GM19452 (cell line): ENCODE data around the gene ZC3H12D.
"Not testable (repeated sequence)": the region's sequence is repeated elsewhere in the genome, so short reads cannot be mapped to it uniquely, and the experiment has no call there.

ENCODE experiments used
- ATAC-seq: cut with Tn5 transposase; IDR thresholded peaks from one replicate; pipeline ENCODE4 v1.9.1; 2021; ENCODE audit not compliant: unreplicated experiment

Gene ZC3H12D

DNA sequence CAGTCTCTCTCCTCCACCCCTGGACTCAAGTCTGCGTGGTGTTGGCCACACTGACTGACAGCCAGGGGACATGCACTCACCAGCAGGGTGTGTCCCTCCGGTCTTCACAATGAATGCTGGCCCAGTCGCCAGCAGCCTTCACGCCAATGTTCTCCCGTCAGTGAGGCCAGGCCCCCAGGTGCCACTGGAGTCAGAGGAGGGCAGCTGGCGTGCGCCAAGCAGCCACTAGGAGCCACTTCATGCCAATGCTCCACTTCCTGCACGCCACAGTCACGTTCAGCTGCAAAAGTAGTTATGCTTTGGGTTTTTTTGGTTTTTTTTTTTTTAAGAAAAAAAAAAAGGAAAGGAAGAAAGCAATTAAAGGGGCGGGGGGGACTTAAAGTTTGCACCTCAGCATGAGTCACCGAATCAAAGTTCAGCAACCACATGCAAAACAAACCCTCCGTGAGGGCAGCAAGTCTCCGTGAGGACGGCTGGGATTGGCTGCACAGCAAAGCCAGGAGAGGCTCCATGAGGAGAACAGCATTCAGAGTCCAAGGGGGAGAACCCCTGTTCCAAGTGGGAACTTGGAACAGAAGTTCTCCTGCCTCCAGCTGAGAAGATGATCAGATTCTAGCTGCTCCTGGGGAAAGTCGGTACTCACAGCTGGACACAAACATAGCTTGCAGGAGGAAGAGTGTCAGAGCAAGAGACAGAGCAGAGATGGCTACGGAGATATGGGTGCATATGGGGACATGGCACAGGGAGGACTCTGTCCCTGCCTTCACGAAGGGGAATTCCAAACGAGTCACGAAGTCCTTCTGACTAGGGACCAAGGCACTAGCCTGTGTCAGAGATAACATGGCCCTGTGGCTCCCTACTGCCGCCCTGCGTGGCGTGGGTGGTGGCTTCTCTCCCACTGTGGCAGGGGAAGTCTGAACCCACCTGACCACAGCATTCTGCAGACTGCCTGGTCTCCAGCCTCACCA, at the start of gene ZC3H12D:
TSS of gene ZC3H12D (minus strand) at position 282 of the 968 bp plus-strand sequence. CDS start 10,471 bp downstream, outside the sequence.
- ATAC-seq, result peak; percentile 38

DNA sequence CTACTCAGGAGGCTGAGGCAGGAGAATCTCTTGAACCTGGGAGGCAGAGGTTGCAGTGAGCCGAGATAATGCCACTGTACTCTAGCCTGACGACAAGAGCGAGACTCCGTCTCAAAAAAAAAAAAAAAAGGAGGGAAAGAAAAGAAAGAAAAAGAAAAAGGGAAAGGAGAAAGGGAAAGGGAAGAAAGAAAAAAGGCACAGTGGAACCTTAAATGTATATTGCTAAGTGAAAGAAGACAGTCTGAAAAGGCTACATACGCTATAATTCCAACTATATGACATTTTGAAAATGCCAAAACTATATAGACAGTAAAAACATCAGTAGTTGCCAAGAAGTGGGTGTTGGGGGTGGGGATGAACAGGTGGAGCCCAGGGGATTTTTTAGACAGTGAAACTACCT, 44.8 kb upstream of the ZC3H12D start:
- ATAC-seq, result no peak

DNA sequence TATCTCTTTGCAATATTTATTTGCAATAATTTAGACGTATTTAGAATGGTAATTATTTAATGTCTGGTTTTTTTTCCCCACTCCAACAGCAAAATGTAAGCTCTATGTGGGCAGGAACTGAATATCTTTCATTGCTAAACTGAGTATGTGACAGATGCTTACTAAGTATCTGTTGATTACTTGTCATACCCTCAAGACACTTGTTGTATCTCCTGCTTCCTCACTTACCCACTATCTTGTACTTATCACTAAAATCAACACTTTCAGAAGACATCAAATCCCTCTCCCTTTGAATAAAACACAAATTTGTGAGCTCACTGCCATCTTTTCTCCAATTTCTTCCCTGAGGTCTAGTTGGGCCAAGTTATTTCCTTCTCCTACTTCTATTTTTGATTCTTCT, 30.7 kb upstream of the ZC3H12D start:
- ATAC-seq, result no peak

DNA sequence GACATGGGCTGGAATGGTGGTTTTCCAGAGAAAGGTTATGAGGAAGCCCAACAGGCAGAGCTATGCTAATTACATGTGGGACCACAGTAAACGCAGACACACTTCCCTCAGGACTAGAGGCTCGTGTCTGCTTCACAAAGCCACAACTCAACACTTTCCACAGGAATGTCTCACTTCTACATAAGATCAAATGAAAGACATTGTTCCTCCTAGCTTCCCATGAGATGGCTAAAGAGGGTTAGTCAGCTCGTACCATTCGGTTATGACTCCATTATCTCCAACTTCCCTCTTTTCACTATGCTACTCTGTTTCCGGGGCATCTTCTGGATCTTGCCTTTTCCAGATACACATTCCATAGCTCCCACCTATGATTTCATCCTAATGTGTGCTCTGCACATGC, 29.1 kb upstream of the ZC3H12D start:
- no peak for ATAC-seq

DNA sequence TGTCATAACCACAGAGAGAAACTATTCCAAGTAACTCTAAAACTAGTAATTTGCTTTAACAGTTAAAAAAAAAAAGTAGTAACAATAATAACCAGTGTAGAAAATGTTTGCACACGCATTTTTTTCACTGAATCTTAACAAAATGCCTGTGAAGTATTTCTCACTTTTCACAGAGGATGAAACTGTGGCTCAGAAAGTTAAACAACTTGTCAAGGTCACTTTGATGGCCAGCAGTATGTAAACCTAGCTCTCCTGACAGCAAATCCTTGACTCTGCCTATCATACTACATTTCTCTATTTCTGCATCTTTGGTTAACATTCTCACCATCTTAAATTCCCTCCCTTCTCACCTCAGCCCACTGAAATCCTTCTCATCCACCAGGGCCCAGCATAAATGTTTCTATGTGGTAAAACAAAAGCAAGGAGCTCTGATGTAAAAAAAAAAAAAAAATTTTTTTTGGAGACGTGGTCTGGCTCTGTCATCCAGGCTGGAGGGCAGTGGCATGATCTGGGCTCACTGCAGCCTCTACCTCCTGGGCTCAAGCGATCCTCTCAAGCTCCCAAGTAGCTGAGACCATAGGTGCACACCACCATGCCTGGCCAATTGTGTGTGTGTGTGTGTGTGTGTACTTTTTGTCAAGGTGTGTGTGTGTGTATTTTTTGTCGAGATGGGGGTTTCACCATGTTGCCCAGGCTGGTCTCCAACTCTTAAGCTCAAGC, 26.1 kb upstream of the ZC3H12D start:
- no peak for ATAC-seq

DNA sequence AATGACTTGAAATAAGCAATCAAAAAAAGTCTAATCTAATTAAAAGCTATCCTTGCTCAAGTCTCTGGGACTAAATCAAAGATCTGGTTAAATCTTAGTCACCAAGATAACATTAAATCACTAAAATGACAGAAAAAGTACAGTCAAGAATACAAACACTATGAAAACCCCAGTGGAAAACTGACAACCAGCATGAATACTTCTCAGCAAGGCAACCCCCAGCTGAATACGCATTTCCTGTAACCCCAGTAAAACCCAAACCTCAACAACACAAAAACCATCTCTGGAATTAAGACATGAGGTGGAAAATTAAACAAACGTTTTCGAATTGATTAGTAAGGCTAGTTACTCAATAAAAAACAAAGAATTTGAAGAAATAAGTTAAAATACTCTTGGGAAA, 23.7 kb upstream of the ZC3H12D start:
- no peak for ATAC-seq

DNA sequence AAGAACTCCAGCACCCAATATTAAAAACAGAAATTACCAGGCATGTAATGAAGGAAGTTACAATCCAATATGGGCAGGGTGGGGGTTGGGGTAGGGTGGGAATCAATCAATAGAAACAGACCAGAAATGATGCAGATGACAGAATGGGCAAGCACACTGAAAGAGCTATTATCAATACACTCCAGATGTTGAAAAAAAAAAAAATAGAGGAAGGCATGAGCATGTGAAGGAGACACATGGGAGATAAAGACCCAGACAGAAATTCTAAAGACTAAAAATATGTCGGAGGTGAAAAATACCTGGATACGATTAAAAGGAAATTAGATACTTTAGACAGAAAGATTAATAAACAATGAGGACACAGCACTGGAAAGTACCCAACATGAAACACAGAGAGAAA, 19.1 kb upstream of the ZC3H12D start:
- ATAC-seq, result no peak

DNA sequence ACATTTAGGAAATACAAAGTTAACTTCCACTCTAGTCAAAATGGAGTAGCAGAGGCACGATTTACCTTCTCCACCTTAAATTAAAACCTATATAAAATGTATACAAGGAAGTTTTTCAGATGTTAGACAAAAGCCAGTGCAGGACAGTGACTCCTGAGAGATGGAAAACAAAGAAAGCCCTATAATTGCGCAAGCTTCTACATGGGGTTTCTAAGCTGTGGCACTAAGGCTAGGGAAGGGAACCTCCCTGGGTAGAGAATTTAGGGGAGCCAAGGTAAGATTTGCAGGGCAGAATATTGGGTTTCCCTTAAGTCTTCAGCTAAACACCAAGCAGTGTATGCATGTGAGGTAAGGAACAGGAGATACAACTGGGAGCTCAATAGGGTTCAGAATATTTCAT, 18.5 kb upstream of the ZC3H12D start:
- ATAC-seq, result no peak

DNA sequence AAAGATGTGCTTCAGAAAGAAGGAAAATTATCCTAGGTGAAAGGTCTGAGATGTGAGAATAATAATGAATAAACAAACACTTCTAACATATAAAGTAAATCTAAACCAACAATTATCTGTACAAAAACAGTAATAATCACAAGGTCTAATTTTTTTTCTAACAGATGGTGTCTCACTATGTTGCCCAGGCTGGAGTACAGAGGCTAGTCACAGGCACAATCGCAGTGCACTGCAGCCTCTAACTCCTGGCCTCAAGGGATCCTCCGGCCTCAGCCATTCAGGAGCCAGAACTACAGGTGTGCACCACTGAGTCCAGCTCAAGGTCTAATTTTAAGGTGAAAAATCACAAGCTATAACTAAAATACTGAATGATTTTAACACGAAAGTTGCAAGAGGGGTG, 17.0 kb upstream of the ZC3H12D start:
- no peak for ATAC-seq

DNA sequence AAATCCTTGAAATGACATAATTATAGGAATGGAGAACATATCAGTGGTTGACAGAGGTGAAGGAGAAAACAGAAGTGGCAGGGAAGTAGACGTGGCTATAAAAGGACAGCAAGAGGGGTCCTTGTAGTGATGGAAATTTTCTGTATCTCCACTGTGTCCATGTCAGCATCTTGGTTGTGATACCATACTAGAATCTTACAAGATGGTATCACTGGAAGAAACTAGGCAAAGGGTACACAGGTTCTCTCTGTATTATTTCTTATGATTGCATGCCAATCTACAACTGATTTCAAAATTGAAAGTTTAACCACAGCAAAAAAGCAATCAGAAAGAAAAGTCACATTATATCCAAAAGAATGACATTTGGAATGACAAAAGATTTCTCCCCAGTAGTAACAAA, 16.4 kb upstream of the ZC3H12D start:
- no peak for ATAC-seq

DNA sequence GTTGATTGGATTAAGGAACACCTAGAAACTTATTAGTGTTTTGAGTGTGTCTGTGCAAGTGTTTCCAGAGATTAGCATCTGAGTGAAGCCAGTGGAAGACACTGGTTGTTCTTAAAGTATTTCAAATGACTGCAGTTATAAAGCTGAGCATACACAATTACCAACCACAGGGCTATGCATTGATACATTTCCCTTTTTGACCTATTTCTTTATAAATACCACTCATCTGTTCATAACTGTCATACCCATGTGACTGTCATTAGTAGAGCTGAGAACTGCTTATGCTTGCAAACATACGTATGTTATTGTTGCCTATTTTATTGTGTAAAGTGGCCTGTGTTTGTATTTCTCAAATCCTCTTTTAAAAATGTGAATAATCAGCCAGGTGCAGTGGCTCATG, 15.3 kb upstream of the ZC3H12D start:
- ATAC-seq, result no peak

DNA sequence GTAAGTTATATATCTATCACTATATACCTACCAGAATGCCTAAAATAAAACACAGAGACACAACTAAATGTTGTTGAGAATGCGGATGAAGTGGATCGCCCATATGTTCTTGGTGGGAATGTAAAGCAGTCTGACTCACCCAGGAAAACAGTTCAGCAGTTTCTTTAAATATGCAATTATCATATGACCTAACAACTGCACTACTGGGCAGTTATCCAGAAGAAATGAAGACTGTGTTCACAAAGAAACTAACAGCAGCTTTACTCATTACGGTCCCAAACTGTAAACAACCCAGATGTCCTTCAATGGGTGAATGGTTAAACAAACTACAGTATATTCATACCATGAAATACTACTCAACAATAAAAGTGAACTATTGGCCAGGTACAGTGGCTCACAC, 14.3 kb upstream of the ZC3H12D start:
- no peak for ATAC-seq

DNA sequence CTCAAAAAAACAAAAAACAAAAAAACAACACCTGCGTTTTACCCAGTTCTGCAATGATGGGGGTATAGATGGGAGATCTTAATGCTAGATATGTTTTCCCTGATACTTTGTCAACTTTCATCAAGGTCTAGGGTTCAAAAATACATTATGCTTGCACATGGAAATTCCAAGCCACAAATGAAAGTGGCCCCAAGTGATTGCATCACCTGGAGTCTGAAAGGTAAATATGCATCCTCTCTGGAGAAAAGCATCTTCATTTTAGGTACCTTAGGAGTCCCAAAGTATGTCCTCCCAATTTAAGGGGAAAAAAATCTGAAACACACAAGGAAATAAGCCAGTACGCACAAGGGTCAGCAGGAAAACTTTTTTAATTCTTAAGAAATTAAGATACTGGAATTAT, 12.6 kb upstream of the ZC3H12D start:
- ATAC-seq, result no peak

DNA sequence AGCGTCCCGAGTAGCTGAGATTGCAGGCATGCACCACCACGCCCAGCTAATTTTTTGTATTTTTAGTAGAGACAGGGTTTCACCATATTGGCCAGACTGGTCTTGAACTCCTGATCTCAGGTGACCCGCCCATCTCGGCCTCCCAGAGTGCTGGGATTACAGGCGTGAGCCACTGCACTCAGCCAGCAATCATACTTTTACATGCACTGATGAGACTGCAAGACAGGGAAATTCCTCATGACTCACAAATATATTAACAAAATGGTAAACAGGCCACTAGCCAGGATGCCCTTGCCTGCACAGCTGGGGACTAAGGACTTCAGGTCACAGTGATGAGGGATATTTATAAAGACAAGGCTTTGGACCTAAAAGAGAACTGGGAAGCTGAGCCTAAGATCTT, 11.8 kb upstream of the ZC3H12D start:
- peak; percentile 39 for ATAC-seq

DNA sequence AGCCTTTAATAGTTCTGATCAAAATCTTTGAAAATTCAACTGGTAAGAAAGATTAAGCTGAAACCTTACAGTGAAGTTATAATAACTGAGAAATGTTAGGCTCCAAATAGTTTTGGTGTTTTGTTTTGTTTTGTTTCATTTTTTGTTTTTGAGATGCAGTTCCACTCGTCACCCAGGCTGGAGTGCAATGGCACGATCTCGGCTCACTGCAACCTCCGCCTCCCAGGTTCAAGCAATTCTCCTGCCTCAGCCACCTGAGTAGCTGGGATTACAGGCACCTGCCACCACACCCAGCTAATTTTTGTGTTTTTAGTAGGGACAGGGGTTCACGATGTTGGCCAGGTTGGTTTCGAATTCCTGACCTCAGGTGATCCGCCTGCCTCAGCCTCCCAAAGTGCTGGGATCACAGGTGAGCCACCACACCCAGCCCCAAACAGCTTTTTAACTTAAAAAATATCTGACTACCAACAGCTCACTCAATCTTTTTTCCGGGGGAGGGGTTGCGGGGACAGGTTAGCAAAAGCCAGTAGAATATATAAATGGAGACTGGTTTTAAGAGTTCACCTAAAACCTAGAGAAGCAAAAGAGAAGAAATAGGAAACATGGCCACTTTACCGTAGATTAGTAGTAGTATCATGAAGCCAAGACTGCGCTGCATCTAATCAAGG, 10.7 kb upstream of the ZC3H12D start:
- not testable (repeated sequence) for ATAC-seq

DNA sequence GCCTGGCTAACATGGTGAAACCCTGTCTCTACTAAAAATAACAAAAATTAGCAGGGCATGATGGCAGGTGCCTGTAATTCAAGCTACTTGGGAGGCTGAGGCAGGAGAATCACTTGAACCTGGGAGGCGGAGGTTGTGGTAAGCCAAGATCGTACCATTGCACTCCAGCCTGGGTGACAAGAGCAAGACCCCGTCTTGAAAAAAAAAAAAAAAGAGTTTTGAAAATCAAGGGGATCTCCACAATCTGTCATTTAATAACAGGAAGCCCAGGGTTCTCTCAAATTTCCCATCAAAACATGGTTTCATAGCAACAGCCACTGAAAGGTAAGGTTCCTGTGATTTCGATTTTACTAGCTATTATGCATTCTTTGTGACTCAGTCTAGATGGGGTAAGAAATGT, 10.0 kb upstream of the ZC3H12D start:
- ATAC-seq, result peak; percentile 72

DNA sequence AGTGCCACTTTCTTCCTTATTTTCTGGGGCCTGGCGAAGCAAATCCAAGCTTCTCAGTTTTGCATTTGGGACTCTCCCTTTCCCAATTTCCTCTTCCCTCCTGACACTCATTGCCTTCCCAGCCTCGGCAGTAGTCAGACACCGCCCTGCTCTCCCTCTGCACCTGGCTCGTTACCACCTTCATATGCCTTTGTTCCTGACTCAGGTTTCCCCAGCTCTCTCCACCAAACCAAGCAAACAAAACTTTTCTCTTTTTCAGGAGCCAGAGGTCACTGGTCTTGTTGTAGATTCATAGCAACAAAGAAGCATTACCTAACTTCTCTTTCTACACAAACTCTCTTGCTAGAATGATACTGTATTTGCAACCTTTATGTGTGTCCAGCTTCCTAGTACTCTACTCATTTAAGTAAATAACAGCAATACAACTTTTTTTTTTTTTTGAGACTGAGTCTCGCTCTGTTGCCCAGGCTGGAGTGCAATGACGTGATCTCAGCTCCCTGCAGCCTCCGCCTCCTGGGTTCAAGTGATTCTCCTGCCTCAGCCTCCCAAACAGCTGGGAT, 9.0 kb upstream of the ZC3H12D start:
- no peak for ATAC-seq

DNA sequence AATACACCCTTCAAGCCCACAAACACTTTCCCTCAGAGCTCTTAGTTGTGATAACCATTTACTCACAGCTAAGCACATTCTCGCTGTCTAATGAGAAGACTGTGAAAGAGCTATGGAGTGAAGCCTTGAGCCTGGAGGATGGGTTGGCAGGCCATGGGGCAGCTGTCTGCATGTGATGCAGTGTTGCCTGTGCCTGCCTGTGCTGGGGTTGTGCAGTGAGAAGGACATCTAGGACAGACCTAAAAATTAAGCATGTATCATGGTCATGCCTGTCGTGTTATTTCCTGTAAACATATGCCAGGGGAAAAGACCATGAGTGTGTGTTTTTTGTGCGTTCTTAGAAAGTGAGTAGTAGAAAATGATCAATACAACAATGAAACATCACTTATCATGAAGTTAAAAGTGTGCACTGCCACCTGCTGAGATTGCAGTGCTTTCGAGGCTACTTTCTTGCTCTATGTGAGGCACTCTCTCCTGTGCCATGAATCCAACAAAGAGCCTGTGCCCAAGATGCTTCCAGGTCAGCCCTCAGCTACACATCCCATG, 8.1 kb upstream of the ZC3H12D start:
- no peak for ATAC-seq

DNA sequence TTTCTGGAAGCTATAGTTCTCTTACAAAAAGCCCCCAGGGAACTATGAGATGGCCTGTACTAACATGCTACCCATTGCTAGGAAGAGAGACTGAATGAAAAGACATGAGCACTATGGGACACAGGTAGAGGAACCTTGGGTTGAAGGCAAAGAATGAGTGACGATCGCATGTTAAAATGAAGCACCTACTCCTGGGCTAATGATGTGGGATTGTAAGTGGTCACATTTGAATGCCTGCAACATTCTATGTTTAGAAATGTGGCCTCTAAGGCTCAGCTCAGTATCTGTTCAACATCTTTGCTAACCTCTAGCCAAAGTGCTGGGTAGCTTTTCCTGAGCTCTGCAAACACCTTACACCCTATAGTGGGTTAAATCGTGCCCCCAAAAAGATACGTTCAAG, 5.2 kb upstream of the ZC3H12D start:
- no peak for ATAC-seq

DNA sequence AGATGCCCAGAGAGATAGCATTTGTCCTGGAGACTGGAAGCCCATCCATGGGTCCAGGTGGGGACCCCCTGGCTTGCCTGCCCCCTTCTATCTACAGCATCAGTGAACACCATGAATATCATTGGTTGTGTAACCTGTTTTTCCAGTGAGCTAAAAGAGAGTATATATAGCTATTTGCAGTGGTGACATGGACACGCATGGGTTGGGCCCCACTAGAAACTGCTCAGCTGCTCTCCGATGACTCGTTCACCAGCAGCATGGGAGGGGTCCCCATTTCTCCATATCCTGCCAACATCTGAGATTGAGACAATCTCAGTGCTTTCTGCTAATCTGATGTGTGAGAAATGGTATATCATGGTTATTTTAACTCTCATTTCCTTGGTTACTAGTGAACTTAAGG, 4.0 kb upstream of the ZC3H12D start:
- no peak for ATAC-seq

DNA sequence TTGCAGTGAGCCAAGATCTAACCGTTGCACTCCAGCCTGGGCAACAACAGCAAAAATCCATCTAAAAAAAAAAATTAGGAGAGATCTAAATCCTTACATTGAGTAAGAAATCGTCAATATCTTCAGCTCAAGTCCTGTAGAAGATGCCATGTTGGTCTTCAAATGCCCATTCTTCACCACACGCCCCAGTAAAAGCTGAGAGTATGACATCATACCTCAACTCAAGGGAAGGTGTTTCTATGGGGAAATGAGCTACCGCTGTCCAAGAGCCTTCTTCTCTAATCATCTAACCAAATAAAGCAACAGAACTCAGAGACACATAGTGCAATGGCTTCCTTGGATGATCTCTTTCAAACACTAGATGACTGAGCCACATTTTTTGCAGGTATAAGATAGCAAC, 2.5 kb upstream of the ZC3H12D start:
- ATAC-seq, result no peak
